CD4-positive, alpha-beta T cell treated with Interleukin-4 for 4 hours (primary cell): ENCODE data around the gene CPSF7.
"Not testable (repeated sequence)": the region's sequence is repeated elsewhere in the genome, so short reads cannot be mapped to it uniquely, and the experiment has no call there.

ENCODE experiments used
- DNase-seq: peaks from one replicate; pipeline ENCODE4 v3.0.0-alpha.2; 2020

Gene CPSF7, protein sequence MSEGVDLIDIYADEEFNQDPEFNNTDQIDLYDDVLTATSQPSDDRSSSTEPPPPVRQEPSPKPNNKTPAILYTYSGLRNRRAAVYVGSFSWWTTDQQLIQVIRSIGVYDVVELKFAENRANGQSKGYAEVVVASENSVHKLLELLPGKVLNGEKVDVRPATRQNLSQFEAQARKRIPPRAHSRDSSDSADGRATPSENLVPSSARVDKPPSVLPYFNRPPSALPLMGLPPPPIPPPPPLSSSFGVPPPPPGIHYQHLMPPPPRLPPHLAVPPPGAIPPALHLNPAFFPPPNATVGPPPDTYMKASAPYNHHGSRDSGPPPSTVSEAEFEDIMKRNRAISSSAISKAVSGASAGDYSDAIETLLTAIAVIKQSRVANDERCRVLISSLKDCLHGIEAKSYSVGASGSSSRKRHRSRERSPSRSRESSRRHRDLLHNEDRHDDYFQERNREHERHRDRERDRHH

DNA sequence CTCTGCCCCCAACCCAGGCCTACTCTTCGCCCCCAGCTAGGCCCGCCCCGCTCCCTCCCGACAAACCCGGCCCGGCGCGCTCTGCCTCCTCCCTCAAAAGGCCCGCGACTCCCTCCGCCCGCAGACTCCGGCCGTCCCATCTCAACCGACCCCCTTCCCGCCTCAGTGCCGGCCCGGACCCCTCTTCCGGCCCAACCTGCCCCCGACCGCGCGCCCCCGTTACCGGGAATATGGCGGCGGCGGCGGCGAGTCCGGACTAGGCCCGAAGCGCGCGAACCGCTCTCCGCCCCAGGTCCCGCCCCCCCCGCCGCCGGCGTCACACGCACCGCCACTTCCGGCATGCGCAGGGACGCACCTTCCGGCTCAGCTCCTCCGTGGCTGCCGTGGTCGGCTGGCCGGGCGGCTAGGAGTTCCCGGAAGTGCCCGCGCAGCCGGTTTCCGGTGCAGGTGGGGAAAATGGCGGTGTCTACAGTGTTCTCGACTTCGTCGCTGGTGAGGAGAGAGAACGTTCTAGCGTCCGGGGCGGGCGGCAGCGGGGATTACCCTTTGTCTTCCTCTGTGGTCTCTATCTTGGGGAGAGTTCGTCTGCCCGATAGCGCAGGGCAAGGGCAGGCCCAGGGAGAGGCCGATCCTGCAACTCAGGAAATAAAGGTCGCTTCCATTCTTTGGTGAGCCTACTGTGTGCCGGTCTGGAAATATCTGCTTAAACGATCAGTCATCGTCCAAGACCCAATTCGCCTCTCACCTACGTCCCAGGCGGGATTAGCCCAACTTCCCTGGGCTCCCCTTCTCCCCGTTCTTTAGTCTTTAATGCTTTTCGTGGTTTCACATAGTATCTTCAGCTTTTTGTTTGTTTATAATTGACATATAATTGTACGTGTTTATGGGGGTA, at the start of gene CPSF7, which contains the start of gene SDHAF2:
TSS of gene CPSF7 (minus strand) at position 285 of the 892 bp plus-strand sequence. CDS start 740 bp downstream, outside the sequence.
TSS of gene SDHAF2 (plus strand) at position 434 of the 892 bp plus-strand sequence. CDS start at position 457, 23 bp downstream.
- peak; percentile 96 for DNase-seq

- peak; percentile 41 for DNase-seq
Observed at GRCh38 chr11:61477727-61478148, 48.0 kb upstream of the CPSF7 start.

GRCh38 chr11:61477126-61477525, 47.4 kb upstream of the CPSF7 start:
- DNase-seq: no peak

GRCh38 chr11:61476371-61476770, 46.6 kb upstream of the CPSF7 start:
- DNase-seq: no peak

DNA sequence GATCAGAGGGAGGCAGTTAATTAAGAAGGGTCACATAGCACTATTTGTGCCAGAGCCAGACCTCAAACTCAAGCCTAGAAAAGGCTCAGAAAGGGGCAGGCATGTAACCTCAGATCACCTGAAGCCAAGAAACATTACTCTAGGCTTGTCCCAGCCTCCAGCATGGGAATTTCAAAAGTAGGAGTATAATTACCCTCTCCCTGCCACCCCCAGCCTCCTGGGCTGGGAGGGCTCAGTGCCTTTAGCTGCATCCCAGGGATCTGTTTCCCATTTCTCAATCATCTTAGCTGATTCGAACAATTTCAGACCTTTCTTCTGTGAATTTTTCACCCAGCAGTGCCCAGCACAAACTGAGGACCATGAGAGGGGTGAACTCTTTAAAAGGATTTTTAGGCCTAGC, 45.7 kb upstream of the CPSF7 start:
- no peak for DNase-seq

GRCh38 chr11:61474013-61474643, 44.4 kb upstream of the CPSF7 start:
- no peak for DNase-seq

GRCh38 chr11:61473370-61474012, 43.7 kb upstream of the CPSF7 start:
- DNase-seq: no peak

- no peak for DNase-seq
Observed at GRCh38 chr11:61472868-61473267, 43.1 kb upstream of the CPSF7 start.

DNA sequence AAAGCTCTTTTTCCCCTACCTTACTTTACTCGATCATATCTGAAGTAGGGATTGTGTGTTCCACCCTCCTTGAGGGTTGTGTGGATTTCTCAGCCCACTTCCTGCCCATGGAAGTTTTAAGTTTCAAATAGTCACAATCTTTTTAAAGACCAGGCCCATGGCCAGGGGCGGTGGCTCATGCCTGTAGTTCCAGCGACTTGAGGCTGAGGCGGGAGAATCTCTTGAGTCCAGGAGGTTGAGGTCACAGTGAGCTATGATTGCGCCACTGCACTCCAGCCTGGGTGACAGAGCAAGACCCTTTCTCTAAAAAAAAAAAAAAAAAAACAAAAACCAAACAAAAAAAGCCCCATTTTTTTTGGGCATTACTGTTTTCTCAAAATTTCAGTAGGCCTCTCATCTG, 42.5 kb upstream of the CPSF7 start:
- no peak for DNase-seq

- DNase-seq: no peak
Observed at GRCh38 chr11:61468002-61468401, 38.2 kb upstream of the CPSF7 start.

- DNase-seq: not testable (repeated sequence)
Observed at GRCh38 chr11:61467602-61468001, 37.8 kb upstream of the CPSF7 start.

DNA sequence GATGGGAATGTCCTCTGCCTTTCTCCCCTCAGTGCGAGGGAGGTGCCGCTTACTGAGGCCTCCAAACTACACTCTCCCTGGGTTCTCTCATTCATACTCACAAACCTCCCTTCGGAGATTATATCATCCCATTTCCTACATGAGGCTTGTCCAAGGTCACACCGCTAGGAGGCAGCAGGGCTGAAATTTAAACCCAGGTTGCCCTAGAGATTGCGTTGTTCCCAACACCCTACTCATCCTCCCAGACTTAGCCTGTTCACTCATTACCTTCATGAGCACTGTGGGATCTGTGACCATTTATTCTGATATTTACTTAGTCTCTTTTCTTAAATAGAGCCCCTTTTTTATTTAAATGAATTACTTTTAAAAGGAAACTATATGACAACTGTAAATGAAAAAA, 31.2 kb upstream of the CPSF7 start:
- no peak for DNase-seq

DNA sequence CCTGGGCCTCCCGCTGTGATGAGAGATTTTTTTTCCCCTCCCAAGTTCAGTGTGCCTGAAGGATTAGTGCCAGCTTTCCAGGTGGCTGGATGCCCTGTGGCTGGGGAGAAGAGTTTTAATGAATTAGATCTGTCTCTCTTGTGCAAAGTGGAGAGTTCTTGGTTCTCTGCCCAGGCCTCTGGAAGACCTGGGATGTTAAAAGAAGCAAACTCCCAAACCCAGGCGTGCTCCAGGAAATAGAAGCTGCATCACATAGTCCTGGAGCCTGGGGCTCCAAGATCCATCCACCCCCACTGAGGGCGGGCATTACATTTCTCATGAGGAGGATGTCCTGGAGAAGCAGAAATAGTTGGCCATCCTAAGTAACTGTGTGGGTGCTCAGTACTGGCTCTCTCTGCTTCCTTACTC, 30.7 kb upstream of the CPSF7 start:
- DNase-seq: no peak

GRCh38 chr11:61454520-61454919, 24.7 kb upstream of the CPSF7 start:
- DNase-seq: no peak

DNA sequence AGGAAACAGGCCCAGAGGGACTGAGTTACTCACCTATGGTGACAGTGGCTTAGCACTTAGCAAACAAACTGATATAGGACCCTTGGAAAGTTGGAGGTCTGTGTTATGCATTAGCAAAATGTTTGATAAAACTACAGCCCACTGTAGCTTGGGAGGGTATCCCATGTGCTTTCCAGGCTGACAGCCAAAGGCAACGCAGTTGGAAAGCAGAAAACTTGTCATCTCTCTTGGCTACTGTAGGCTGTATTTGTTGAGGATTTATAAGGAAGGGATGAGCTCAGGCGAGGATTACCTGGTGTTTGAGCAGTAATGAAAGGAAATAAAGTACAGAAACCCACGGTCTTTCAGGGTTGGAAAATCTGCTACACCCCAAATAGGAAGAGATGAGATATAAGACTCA, 23.9 kb upstream of the CPSF7 start:
- no peak for DNase-seq

- no peak for DNase-seq
Observed at GRCh38 chr11:61452825-61453224, 23.1 kb upstream of the CPSF7 start.

- DNase-seq: no peak
Observed at GRCh38 chr11:61448552-61448927, 18.8 kb upstream of the CPSF7 start.

DNA sequence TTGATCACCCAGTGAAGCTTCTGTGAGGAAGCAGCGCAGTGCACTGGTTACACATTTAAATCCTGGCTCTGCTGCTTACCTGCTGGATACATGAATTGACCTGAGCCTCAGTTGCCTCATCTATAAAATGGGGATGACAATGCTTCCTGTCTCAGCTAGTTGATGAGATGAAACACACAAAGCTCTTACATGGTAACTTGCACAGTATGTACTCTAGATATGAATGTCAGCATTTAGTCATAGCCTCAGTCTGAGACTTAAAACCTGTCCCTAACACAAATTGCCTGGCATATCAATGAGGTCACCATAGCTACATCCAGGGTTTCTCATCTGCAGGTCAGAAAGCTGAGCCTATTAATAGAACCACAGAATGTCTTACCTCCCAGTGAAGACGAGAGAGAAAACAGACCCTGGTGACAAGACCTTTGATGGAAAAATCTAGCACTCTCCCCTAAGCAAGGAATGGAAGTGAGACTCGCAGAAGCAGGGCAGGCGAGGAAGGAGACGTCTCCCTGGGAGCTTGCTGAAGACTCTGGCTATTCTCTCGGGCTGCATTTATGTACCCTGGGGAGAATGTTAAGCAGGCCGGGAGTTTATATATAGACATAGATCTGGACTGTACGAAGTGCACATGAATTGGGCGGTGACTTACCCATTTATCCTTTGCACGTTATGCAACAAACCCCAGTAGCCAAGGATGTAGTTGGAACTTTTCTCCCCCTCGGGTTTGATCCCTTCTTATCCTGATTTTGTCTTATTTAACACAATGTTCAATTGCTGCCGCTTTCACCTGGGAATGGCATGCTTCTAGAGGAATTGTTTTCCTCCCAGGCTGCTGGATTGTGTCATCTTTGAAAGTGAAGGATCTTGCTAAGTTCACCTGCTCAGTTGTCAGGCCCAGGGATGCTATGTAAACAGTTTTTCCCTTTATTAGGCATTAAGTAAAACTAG, 18.1 kb upstream of the CPSF7 start:
- DNase-seq: no peak

DNA sequence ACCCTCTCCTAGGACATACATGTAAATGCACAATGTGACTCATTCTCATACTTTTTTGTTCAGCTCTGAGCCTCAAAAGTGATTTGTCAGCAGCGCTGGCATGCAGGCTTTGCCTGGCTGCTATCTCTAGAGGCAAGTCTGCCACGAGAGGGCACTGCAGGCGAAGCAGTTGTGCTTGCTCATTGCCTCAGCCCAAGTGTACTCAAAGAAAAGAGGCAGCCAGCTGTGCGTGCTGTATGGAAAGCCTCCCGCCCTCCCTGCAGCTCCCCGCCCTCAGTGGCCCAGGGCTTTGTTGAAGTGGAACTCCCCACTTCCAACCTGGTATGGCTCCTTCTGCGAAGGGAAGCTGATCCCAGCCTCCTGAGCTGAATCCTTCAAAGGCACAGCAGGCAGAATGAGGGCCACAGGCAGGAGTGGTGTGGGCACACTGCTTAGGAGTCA, 16.5 kb upstream of the CPSF7 start:
- peak; percentile 40 for DNase-seq

DNA sequence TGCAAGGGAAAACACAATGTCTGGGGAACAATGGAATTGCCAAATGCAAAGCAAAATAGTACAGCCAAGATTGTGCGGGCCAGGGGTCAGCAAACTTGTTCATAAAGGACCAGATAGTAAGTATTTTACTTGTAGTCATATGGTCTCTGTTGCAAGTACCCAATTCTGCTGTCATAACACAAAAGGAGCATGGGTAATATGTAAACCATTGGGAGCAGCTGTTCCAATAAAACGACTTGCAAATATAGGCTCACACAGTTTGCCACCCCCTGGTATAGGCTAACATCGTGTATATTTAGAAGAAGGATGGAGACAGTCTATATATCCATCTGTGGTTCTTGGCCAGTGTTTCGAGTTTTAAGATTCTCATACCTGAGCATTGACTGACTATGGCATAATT, 15.7 kb upstream of the CPSF7 start:
- no peak for DNase-seq

DNA sequence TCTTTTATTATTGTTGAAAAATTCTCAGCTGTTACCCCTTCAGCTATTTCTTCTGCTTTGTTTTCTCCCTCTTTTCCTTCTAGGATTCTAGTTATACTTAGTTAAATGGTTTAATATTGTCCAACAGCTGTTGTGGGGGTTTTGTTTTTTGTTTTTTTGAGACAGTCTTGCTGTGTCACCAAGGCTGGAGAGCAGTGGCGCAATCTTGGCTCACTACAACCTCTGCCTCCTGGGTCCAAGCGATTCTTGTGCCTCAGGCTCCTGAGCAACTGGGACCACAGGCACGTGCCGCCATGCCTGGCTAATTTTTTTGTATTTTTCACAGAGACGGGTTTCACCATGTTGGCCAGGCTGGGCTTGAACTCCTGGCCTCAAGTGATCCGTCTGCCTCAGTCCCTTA, 12.8 kb upstream of the CPSF7 start:
- no peak for DNase-seq
